Activated naive CD8-positive, alpha-beta T cell treated with anti-CD3 and anti-CD28 coated beads, Interleukin-2, amount 10 ng/mL, durations not matched to agents 7 days and 5 days (primary cell): ENCODE measurements around the gene PRDM16. TPM values are rescaled to one million over a fixed set of nuclear protein-coding genes. Genes with fewer than 3 reads are reported as not detected.

Source experiments
- ATAC-seq: fragments of 150-1000 bp; cut with Tn5 transposase; one replicate; pipeline ENCODE4 v1.10.0; 2021; ENCODE audit warnings: low read depth, moderate library complexity
- POLR2A ChIA-PET: fragments of 350-600 bp; sonication (Branson Sonifier 250); formaldehyde crosslinking; loops from one replicate; lab custom pipeline; 2021; ENCODE audit warnings: antibody characterized with exemption; lab: Charles Lee
- DNase-seq: peaks from one replicate; pipeline ENCODE4 v3.0.0; 2021
- H3K27ac Mint-ChIP-seq: one replicate; pipeline ENCODE4 v1.8.0; 2022; ENCODE audit warnings: mild to moderate bottlenecking, mixed read lengths
- H3K27me3 Mint-ChIP-seq: one replicate; pipeline ENCODE4 v1.8.0; 2022; ENCODE audit warnings: mild to moderate bottlenecking, moderate library complexity, mixed read lengths
- H3K36me3 Mint-ChIP-seq: one replicate; pipeline ENCODE4 v1.8.0; 2021; ENCODE audit warnings: mild to moderate bottlenecking, mixed read lengths
- H3K4me1 Mint-ChIP-seq: one replicate; pipeline ENCODE4 v1.8.0; 2021; ENCODE audit warnings: mixed read lengths
- H3K4me3 Mint-ChIP-seq: one replicate; pipeline ENCODE4 v1.8.0; 2022; ENCODE audit warnings: mild to moderate bottlenecking, moderate library complexity, mixed read lengths
- H3K9me3 Mint-ChIP-seq: one replicate; pipeline ENCODE4 v1.8.0; 2021; ENCODE audit warnings: mixed read lengths
- total RNA-seq, 2 experiments: library from RNA; stranded (reverse); gene quantifications; one replicate each; pipeline ENCODE4 v1.2.3, GENCODE V29; 2021

Gene PRDM16
- total RNA-seq, 2 experiments from 2014 or later, result not detected

- H3K4me3 Mint-ChIP-seq, result no peak overlapping the region
- ATAC-seq (no peak), DNase-seq (no peak)
- no peaks in the 10 kb centered on the region for H3K36me3 Mint-ChIP-seq
- POLR2A ChIA-PET, result no interaction called here
- no peaks in the 10 kb centered on the region for H3K4me1 Mint-ChIP-seq
- peaks cover 5% of the 10 kb centered on the region for H3K27me3 Mint-ChIP-seq
- H3K27ac Mint-ChIP-seq, result no peak overlapping the region
- H3K9me3 Mint-ChIP-seq, result no peaks in the 10 kb centered on the region
Observed at GRCh38 chr1:3454811-3455618, 386.0 kb downstream of the PRDM16 start.

GRCh38 chr1:3455670-3456448 is 386.9 kb downstream of the PRDM16 start:
- POLR2A ChIA-PET, result no interaction called here
- H3K4me3 Mint-ChIP-seq, result no peak overlapping the region
- H3K36me3 Mint-ChIP-seq, result no peaks in the 10 kb centered on the region
- no peaks in the 10 kb centered on the region for H3K4me1 Mint-ChIP-seq
- H3K9me3 Mint-ChIP-seq, result no peaks in the 10 kb centered on the region
- H3K27ac Mint-ChIP-seq, result no peak overlapping the region
- DNase-seq (no peak), ATAC-seq (no peak)
- H3K27me3 Mint-ChIP-seq, result peaks cover 5% of the 10 kb centered on the region

GRCh38 chr1:3456449-3456963 is 387.5 kb downstream of the PRDM16 start:
- ATAC-seq, result no peak
- Mint-ChIP-seq H3K36me3 (no peaks in the 10 kb centered on the region), H3K27me3 (peaks cover 5% of the 10 kb centered on the region), H3K4me3 (no peak overlapping the region), H3K9me3 (no peaks in the 10 kb centered on the region), H3K27ac (no peak overlapping the region), H3K4me1 (no peaks in the 10 kb centered on the region)
- POLR2A ChIA-PET, result no interaction called here
- no peak for DNase-seq

- H3K9me3 Mint-ChIP-seq, result no peaks in the 10 kb centered on the region
- H3K27ac Mint-ChIP-seq, result no peak overlapping the region
- no peak for DNase-seq
- no peak for ATAC-seq
- no peaks in the 10 kb centered on the region for H3K4me1 Mint-ChIP-seq
- H3K4me3 Mint-ChIP-seq, result no peak overlapping the region
- no peaks in the 10 kb centered on the region for H3K36me3 Mint-ChIP-seq
- POLR2A ChIA-PET, result no interaction called here
- H3K27me3 Mint-ChIP-seq, result peaks cover 5% of the 10 kb centered on the region
Observed at GRCh38 chr1:3456964-3457909, 388.2 kb downstream of the PRDM16 start.

- H3K4me3 Mint-ChIP-seq, result no peak overlapping the region
- H3K36me3 Mint-ChIP-seq, result no peaks in the 10 kb centered on the region
- H3K27me3 Mint-ChIP-seq, result peaks cover 4% of the 10 kb centered on the region
- H3K27ac Mint-ChIP-seq, result no peak overlapping the region
- H3K9me3 Mint-ChIP-seq, result no peaks in the 10 kb centered on the region
- H3K4me1 Mint-ChIP-seq, result no peaks in the 10 kb centered on the region
- ATAC-seq, result no peak
- DNase-seq, result no peak
- POLR2A ChIA-PET, result no interaction called here
Observed at GRCh38 chr1:3457910-3458883, 389.2 kb downstream of the PRDM16 start.

- no peak for DNase-seq
- no peaks in the 10 kb centered on the region for H3K36me3 Mint-ChIP-seq
- no peaks in the 10 kb centered on the region for H3K27me3 Mint-ChIP-seq
- no peak overlapping the region for H3K4me3 Mint-ChIP-seq
- no peak for ATAC-seq
- H3K9me3 Mint-ChIP-seq, result no peaks in the 10 kb centered on the region
- no peaks in the 10 kb centered on the region for H3K4me1 Mint-ChIP-seq
- H3K27ac Mint-ChIP-seq, result no peak overlapping the region
- POLR2A ChIA-PET, result no interaction called here
Observed at GRCh38 chr1:3459051-3459908, 390.3 kb downstream of the PRDM16 start.

GRCh38 chr1:3459940-3460671 is 391.1 kb downstream of the PRDM16 start:
- Mint-ChIP-seq H3K36me3 (no peaks in the 10 kb centered on the region), H3K27ac (no peak overlapping the region), H3K4me3 (no peak overlapping the region), H3K4me1 (no peaks in the 10 kb centered on the region), H3K9me3 (no peaks in the 10 kb centered on the region), H3K27me3 (no peaks in the 10 kb centered on the region)
- POLR2A ChIA-PET, result no interaction called here
- DNase-seq, result no peak
- ATAC-seq, result no peak

GRCh38 chr1:3460672-3461131 is 391.7 kb downstream of the PRDM16 start:
- no peak for ATAC-seq
- peaks cover under 1% of the 10 kb centered on the region for H3K4me1 Mint-ChIP-seq
- H3K36me3 Mint-ChIP-seq, result no peaks in the 10 kb centered on the region
- no peaks in the 10 kb centered on the region for H3K27me3 Mint-ChIP-seq
- H3K27ac Mint-ChIP-seq, result no peak overlapping the region
- POLR2A ChIA-PET, result no interaction called here
- DNase-seq, result no peak
- H3K9me3 Mint-ChIP-seq, result no peaks in the 10 kb centered on the region
- H3K4me3 Mint-ChIP-seq, result no peak overlapping the region

GRCh38 chr1:3461238-3461933 is 392.4 kb downstream of the PRDM16 start:
- Mint-ChIP-seq H3K9me3 (no peaks in the 10 kb centered on the region), H3K4me1 (peaks cover 2% of the 10 kb centered on the region), H3K4me3 (no peak overlapping the region), H3K27ac (no peak overlapping the region), H3K36me3 (no peaks in the 10 kb centered on the region), H3K27me3 (no peaks in the 10 kb centered on the region)
- ATAC-seq (no peak), DNase-seq (no peak)
- POLR2A ChIA-PET, result no interaction called here

GRCh38 chr1:3461934-3462275 is 392.9 kb downstream of the PRDM16 start:
- POLR2A ChIA-PET, result no interaction called here
- H3K36me3 Mint-ChIP-seq, result no peaks in the 10 kb centered on the region
- no peaks in the 10 kb centered on the region for H3K27me3 Mint-ChIP-seq
- no peak overlapping the region for H3K27ac Mint-ChIP-seq
- DNase-seq, result no peak
- no peaks in the 10 kb centered on the region for H3K9me3 Mint-ChIP-seq
- ATAC-seq, result no peak
- no peak overlapping the region for H3K4me3 Mint-ChIP-seq
- peaks cover 2% of the 10 kb centered on the region for H3K4me1 Mint-ChIP-seq
